ENCODE measurements around the gene FBLIM1. TPM values are rescaled to one million over a fixed set of nuclear protein-coding genes. Genes with fewer than 3 reads are reported as not detected.
"Not testable (repeated sequence)": the region's sequence is repeated elsewhere in the genome, so short reads cannot be mapped to it uniquely, and the experiment has no call there.

FBLIM1 gene
- total RNA-seq, 2 donors from 2014 or later: 42.5 to 46.2 TPM

- intact Hi-C loops (cut with DNase I): loop anchor here (10.0 kb wide), 1 partner anchor 178 kb away; no protein-coding TSS in a partner anchor
- no peaks in the 10 kb centered on the region for H3K36me3 ChIP-seq (replicated peaks in 1 of 2; ENCODE audit: insufficient read depth in 1 of 2, low read depth in 2 of 2)
- no peaks in the 10 kb centered on the region for H3K27me3 ChIP-seq
- no peak for TF ChIP-seq POLR2A (IDR thresholded peaks at IDR 0.05)
- no peak for TF ChIP-seq CTCF (IDR thresholded peaks at IDR 0.05)
- H3K27ac ChIP-seq: no peak overlapping the region
- WGBS, 2 donors: 78 to 88% methylated on average over 5 of the region's 5 CpGs
- no peaks in the 10 kb centered on the region for H3K4me1 ChIP-seq
- ATAC-seq: no peak
- no peaks in the 10 kb centered on the region for H3K9me3 ChIP-seq
- no peak overlapping the region for H3K4me3 ChIP-seq
- no peak for DNase-seq
Observed at GRCh38 chr1:15816674-15817073, 58.1 kb downstream of the FBLIM1 start.

- Histone ChIP-seq H3K9me3 (no peaks in the 10 kb centered on the region), H3K36me3 (replicated peaks in 1 of 2; ENCODE audit: insufficient read depth in 1 of 2, low read depth in 2 of 2) (no peaks in the 10 kb centered on the region), H3K27ac (no peak overlapping the region), H3K4me3 (no peak overlapping the region), H3K27me3 (no peaks in the 10 kb centered on the region), H3K4me1 (no peaks in the 10 kb centered on the region)
- TF ChIP-seq POLR2A (IDR thresholded peaks at IDR 0.05): no peak
- TF ChIP-seq CTCF (IDR thresholded peaks at IDR 0.05): no peak
- WGBS, 2 donors: 73 to 85% methylated on average over 3 of the region's 3 CpGs
- ATAC-seq: no peak
- intact Hi-C loops (cut with DNase I): no loop called here
- DNase-seq: no peak
Observed at GRCh38 chr1:15820478-15820877, 61.9 kb downstream of the FBLIM1 start.

DNA sequence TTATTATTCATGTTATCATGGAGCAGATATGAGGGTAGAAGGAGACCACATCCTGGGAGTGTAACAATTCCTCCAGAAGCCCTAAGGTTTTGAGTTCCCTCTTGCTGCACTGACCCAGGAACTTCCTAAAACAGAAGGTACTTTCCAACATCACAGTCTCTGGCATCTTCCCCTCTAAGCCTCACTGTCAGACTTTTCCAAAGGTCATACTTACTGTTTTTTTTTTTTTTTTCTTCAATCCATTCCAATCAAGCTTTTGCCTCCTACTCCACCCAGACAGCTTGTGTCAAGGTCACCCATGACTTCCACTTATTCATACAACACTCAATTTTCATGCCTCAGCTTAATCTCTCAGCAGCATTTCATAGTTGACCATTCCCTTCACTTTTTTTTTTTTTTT is 67.2 kb downstream of the FBLIM1 start:
- intact Hi-C loops (cut with DNase I): no loop called here
- TF ChIP-seq POLR2A (IDR thresholded peaks at IDR 0.05): no peak
- no peak for TF ChIP-seq CTCF (IDR thresholded peaks at IDR 0.05)

DNA sequence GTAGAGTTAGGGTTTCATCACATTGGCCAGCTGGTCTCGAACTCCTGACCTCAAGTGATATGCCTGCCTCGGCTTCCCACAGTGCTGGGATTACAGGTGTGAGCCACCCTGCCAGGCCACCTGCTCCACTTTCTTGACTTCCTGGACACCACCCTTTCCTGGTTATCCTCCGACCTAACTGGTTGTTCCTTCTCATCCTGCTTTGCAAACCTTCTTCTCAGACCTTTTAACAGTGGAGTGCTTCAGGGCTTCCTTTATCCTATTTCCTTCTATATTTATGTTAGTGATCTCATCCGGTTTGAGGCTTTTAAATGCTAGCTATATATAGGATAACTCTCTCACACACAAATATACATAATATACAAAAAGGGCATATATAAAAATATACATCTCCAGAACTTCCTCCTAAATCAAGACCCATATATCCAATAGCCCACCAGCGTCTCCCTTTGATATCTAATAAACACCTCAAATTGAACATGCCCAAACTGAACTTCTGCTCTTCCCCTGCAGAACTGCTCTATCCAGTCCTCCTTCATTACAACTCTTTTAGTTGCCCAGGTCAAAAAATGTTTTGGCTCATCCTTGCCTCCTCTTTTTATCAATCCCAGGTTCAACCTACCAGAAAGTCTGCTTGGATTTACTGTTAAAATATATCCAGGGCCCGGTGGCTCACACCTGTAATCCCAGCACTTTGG is 68.4 kb downstream of the FBLIM1 start:
- DNase-seq: no peak
- TF ChIP-seq POLR2A (IDR thresholded peaks at IDR 0.05) (no peak), CTCF (IDR thresholded peaks at IDR 0.05) (no peak)
- Histone ChIP-seq H3K27ac (no peak overlapping the region), H3K9me3 (no peaks in the 10 kb centered on the region), H3K27me3 (no peaks in the 10 kb centered on the region), H3K4me1 (no peaks in the 10 kb centered on the region), H3K36me3 (replicated peaks in 1 of 2; ENCODE audit: insufficient read depth in 1 of 2, low read depth in 2 of 2) (no peaks in the 10 kb centered on the region), H3K4me3 (no peak overlapping the region)
- no peak for ATAC-seq
- WGBS, 2 donors: 79 to 91% methylated on average over 6 of the region's 6 CpGs
- intact Hi-C loops (cut with DNase I): no loop called here

More for the DNA sequence above, 67.2 kb downstream of the FBLIM1 start:
- Histone ChIP-seq H3K27me3 (no peaks in the 10 kb centered on the region), H3K27ac (no peak overlapping the region), H3K4me3 (no peak overlapping the region), H3K9me3 (no peaks in the 10 kb centered on the region), H3K36me3 (replicated peaks in 1 of 2; ENCODE audit: insufficient read depth in 1 of 2, low read depth in 2 of 2) (no peaks in the 10 kb centered on the region), H3K4me1 (no peaks in the 10 kb centered on the region)
- DNase-seq: peak in 1 of 4 donors; percentile 16
- ATAC-seq: peak; percentile 24

GRCh38 chr1:15827567-15827966 is 69.0 kb downstream of the FBLIM1 start:
- DNase-seq; H3K36me3 ChIP-seq (replicated peaks in 1 of 2; ENCODE audit: insufficient read depth in 1 of 2, low read depth in 2 of 2); H3K27ac ChIP-seq; H3K4me3 ChIP-seq; H3K9me3 ChIP-seq; H3K4me1 ChIP-seq; ATAC-seq; H3K27me3 ChIP-seq; intact Hi-C loops (cut with DNase I): not testable (repeated sequence)
- 88 to 91% methylated on average over 15 of the region's 15 CpGs for WGBS, 2 donors

GRCh38 chr1:15828931-15829330 is 70.3 kb downstream of the FBLIM1 start:
- H3K27ac ChIP-seq; H3K36me3 ChIP-seq (replicated peaks in 1 of 2; ENCODE audit: insufficient read depth in 1 of 2, low read depth in 2 of 2); H3K4me3 ChIP-seq; ATAC-seq; H3K4me1 ChIP-seq; H3K9me3 ChIP-seq; DNase-seq; intact Hi-C loops (cut with DNase I); H3K27me3 ChIP-seq: not testable (repeated sequence)
- WGBS, 2 donors: 89 to 90% methylated on average over 12 to 13 of the region's 14 CpGs
